GM18858 (cell line): ENCODE results near the gene CLPTM1L.
"Not testable (repeated sequence)": the region's sequence is repeated elsewhere in the genome, so short reads cannot be mapped to it uniquely, and the experiment has no call there.

Source experiments
- ATAC-seq: cut with Tn5 transposase; IDR thresholded peaks from one replicate; pipeline ENCODE4 v1.9.1; 2021; ENCODE audit not compliant: unreplicated experiment

The CLPTM1L gene

GRCh38 chr5:1341863-1342262 is 3.0 kb downstream of the CLPTM1L start:
- ATAC-seq: no peak

GRCh38 chr5:1339818-1340210 is 5.1 kb downstream of the CLPTM1L start:
- ATAC-seq: not testable (repeated sequence)

- ATAC-seq: not testable (repeated sequence)
These were observed 5.6 kb downstream of the CLPTM1L start for GRCh38 chr5:1339139-1339817.

- no peak for ATAC-seq
These were observed 6.3 kb downstream of the CLPTM1L start for GRCh38 chr5:1338506-1339070.

GRCh38 chr5:1338196-1338490 is 6.8 kb downstream of the CLPTM1L start:
- no peak for ATAC-seq

- no peak for ATAC-seq
These were observed 7.3 kb downstream of the CLPTM1L start for GRCh38 chr5:1337489-1338195.

GRCh38 chr5:1336749-1337488 is 8.0 kb downstream of the CLPTM1L start:
- no peak for ATAC-seq

GRCh38 chr5:1336106-1336561 is 8.8 kb downstream of the CLPTM1L start:
- ATAC-seq: no peak

- ATAC-seq: no peak
These were observed 9.3 kb downstream of the CLPTM1L start for GRCh38 chr5:1335540-1336095.

- ATAC-seq: no peak
These were observed 9.9 kb downstream of the CLPTM1L start for GRCh38 chr5:1334831-1335539.

GRCh38 chr5:1333986-1334385 is 10.9 kb downstream of the CLPTM1L start:
- no peak for ATAC-seq

GRCh38 chr5:1333286-1333685 is 11.6 kb downstream of the CLPTM1L start:
- not testable (repeated sequence) for ATAC-seq

- ATAC-seq: no peak
These were observed 12.4 kb downstream of the CLPTM1L start for GRCh38 chr5:1332461-1333001.

GRCh38 chr5:1331861-1332405 is 13.0 kb downstream of the CLPTM1L start:
- no peak for ATAC-seq

- no peak for ATAC-seq
These were observed 13.8 kb downstream of the CLPTM1L start for GRCh38 chr5:1330847-1331831.

GRCh38 chr5:1330146-1330846 is 14.6 kb downstream of the CLPTM1L start:
- ATAC-seq: no peak

- ATAC-seq: no peak
These were observed 15.8 kb downstream of the CLPTM1L start for GRCh38 chr5:1329111-1329579.
